Right lobe of liver (tissue), 4 donors: ENCODE data around the gene PNKD.

Source experiments
- CTCF ChIP-seq, 4 donors: fragments of 200-600 bp in 3 of 4; fragments of 450-650 bp in 1 of 4; IDR thresholded peaks; one replicate each; pipeline versions ENCODE4 v1.5.1 to v1.8.0; 2016 to 2022; ENCODE audit warnings: antibody characterized with exemption in 4 of 4, mild to moderate bottlenecking in 2 of 4
- POLR2A ChIP-seq: fragments of 450-650 bp; IDR thresholded peaks from one replicate; pipeline ENCODE4 v1.6.1; 2017; ENCODE audit warnings: antibody characterized with exemption, mild to moderate bottlenecking
- donor health status: DM: no; HTN: no; CAD: no.
- donor health status: DM: no; HTN: no; CAD: no.
- donor health status: DM: no; HTN: yes; CAD: no.

- no peak for TF ChIP-seq CTCF (IDR thresholded peaks at IDR 0.05)
- peak; percentile 82 for TF ChIP-seq POLR2A
These were observed 52.6 kb downstream of the PNKD start for GRCh38 chr2:218322768-218323525.
